OCI-LY1 (cell line): ENCODE data around the gene CCR6.
"Not testable (repeated sequence)": the region's sequence is repeated elsewhere in the genome, so short reads cannot be mapped to it uniquely, and the experiment has no call there.

Source experiments
- EZH2 ChIP-seq: fragments of 200-600 bp; sonication (generic), shearing (Covaris generic); IDR thresholded peaks from 2 replicates; pipeline ENCODE4 v1.8.0; 2017; ENCODE audit warnings: borderline replicate concordance, mixed run types, mild to moderate bottlenecking, antibody characterized with exemption, low read length, moderate library complexity, mixed read lengths
- TF ChIP-seq, protein P1 (sequence below): fragments of 200-600 bp; sonication (generic), shearing (Covaris generic); IDR thresholded peaks from 2 replicates; pipeline ENCODE4 v1.5.1; 2017; ENCODE audit warnings: mild to moderate bottlenecking, antibody characterized with exemption, low read length, moderate library complexity, mixed read lengths

- TF ChIP-seq, protein P1, sequence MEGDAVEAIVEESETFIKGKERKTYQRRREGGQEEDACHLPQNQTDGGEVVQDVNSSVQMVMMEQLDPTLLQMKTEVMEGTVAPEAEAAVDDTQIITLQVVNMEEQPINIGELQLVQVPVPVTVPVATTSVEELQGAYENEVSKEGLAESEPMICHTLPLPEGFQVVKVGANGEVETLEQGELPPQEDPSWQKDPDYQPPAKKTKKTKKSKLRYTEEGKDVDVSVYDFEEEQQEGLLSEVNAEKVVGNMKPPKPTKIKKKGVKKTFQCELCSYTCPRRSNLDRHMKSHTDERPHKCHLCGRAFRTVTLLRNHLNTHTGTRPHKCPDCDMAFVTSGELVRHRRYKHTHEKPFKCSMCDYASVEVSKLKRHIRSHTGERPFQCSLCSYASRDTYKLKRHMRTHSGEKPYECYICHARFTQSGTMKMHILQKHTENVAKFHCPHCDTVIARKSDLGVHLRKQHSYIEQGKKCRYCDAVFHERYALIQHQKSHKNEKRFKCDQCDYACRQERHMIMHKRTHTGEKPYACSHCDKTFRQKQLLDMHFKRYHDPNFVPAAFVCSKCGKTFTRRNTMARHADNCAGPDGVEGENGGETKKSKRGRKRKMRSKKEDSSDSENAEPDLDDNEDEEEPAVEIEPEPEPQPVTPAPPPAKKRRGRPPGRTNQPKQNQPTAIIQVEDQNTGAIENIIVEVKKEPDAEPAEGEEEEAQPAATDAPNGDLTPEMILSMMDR = not testable (repeated sequence)
- TF ChIP-seq EZH2 = not testable (repeated sequence)
Observed at GRCh38 chr6:167180086-167180485, 57.2 kb downstream of the CCR6 start.
